Right lobe of liver (tissue), 4 donors: Measurements from ENCODE around the gene PLSCR4.

Experiments used
- POLR2A ChIP-seq: fragments of 450-650 bp; IDR thresholded peaks from one replicate; pipeline ENCODE4 v1.6.1; 2017; ENCODE audit warnings: antibody characterized with exemption, mild to moderate bottlenecking
- TF ChIP-seq, protein P1 (sequence below), 4 donors: fragments of 200-600 bp in 3 of 4; fragments of 450-650 bp in 1 of 4; IDR thresholded peaks; one replicate each; pipeline versions ENCODE4 v1.5.1 to v1.8.0; 2016 to 2022; ENCODE audit warnings: antibody characterized with exemption in 4 of 4, mild to moderate bottlenecking in 2 of 4
- donor health status: DM: no; HTN: no; CAD: no.
- donor health status: DM: no; HTN: no; CAD: no.
- donor health status: DM: no; HTN: yes; CAD: no.

- TF ChIP-seq, protein P1, sequence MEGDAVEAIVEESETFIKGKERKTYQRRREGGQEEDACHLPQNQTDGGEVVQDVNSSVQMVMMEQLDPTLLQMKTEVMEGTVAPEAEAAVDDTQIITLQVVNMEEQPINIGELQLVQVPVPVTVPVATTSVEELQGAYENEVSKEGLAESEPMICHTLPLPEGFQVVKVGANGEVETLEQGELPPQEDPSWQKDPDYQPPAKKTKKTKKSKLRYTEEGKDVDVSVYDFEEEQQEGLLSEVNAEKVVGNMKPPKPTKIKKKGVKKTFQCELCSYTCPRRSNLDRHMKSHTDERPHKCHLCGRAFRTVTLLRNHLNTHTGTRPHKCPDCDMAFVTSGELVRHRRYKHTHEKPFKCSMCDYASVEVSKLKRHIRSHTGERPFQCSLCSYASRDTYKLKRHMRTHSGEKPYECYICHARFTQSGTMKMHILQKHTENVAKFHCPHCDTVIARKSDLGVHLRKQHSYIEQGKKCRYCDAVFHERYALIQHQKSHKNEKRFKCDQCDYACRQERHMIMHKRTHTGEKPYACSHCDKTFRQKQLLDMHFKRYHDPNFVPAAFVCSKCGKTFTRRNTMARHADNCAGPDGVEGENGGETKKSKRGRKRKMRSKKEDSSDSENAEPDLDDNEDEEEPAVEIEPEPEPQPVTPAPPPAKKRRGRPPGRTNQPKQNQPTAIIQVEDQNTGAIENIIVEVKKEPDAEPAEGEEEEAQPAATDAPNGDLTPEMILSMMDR (IDR thresholded peaks at IDR 0.05) = no peak
- no peak for TF ChIP-seq POLR2A
Observed at GRCh38 chr3:146153429-146153828, 97.5 kb downstream of the PLSCR4 start.
